B cell (primary cell): ENCODE results near the gene UBAP1L.

Experiments
- EZH2 ChIP-seq: IDR thresholded peaks from 2 replicates; pipeline ENCODE4 v1.6.1; 2012; ENCODE audit warnings: borderline replicate concordance, low read depth, mild to moderate bottlenecking, moderate library complexity, low read length; ENCODE audit not compliant: insufficient read depth, poor library complexity, severe bottlenecking
- TF ChIP-seq, protein P1 (sequence below): fragments of 200-600 bp; IDR thresholded peaks from one replicate; pipeline ENCODE4 v1.8.0; 2022; ENCODE audit warnings: antibody characterized with exemption, mild to moderate bottlenecking

DNA sequence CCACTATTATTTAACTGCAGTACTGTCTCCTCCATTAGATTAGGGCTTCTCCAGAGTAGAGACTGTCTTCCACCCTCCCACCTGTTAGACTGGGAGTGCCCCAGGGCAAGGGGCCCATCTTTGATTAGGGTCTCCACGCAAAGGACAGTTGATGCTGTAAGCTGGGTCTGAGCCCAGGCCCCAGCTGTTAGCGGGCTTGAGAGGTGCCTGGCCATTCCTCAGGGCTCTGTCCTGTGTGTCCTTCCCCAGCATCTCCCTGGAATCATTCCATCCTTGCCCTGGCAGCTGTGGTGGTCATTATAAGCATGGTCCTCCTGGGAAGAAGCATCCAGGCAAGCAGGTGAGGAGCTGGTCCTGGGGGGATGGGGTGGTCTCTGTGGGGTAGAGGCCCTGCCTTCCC lies 63.7 kb downstream of the UBAP1L start:
- TF ChIP-seq, protein P1, sequence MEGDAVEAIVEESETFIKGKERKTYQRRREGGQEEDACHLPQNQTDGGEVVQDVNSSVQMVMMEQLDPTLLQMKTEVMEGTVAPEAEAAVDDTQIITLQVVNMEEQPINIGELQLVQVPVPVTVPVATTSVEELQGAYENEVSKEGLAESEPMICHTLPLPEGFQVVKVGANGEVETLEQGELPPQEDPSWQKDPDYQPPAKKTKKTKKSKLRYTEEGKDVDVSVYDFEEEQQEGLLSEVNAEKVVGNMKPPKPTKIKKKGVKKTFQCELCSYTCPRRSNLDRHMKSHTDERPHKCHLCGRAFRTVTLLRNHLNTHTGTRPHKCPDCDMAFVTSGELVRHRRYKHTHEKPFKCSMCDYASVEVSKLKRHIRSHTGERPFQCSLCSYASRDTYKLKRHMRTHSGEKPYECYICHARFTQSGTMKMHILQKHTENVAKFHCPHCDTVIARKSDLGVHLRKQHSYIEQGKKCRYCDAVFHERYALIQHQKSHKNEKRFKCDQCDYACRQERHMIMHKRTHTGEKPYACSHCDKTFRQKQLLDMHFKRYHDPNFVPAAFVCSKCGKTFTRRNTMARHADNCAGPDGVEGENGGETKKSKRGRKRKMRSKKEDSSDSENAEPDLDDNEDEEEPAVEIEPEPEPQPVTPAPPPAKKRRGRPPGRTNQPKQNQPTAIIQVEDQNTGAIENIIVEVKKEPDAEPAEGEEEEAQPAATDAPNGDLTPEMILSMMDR = no peak
- no peak for TF ChIP-seq EZH2
